K562 (cell line): ENCODE measurements around the gene DDRGK1. TPM values are rescaled to one million over a fixed set of nuclear protein-coding genes. Genes with fewer than 3 reads are reported as not detected.

Experiments used
- BHLHE40 ChIP-seq: IDR thresholded peaks from 2 replicates; pipeline ENCODE4 v1.6.1; 2011; ENCODE audit warnings: low read length, improper control_type of control experiment
- CREB1 ChIP-seq, 2 experiments: sonication (generic) in 1 of 2; formaldehyde crosslinking in 1 of 2; IDR thresholded peaks; 2 replicates each; pipeline versions ENCODE4 v1.6.1 to v1.8.0; 2012 to 2022; ENCODE audit warnings: inconsistent platforms in 1 of 2, mild to moderate bottlenecking in 1 of 2, missing genetic modification reagents in 1 of 2, moderate library complexity in 1 of 2
- FOXA3 ChIP-seq, 2 experiments: fragments of 450-650 bp in 1 of 2; sonication (generic) in 1 of 2; formaldehyde crosslinking; IDR thresholded peaks in 1 of 2; conservative IDR thresholded peaks in 1 of 2; 2 replicates each; pipeline versions ENCODE4 v1.4.0 to v1.8.0; 2020 to 2022; ENCODE audit warnings: mild to moderate bottlenecking in 2 of 2, missing genetic modification reagents in 1 of 2
- POU5F1 ChIP-seq: fragments of 150-350 bp; IDR thresholded peaks from 2 replicates; pipeline ENCODE4 v1.6.1; 2014; ENCODE audit warnings: borderline replicate concordance, low read length, low read depth, mild to moderate bottlenecking; ENCODE audit not compliant: partially characterized antibody
- RB1 ChIP-seq: fragments of 450-650 bp; IDR thresholded peaks from 2 replicates; pipeline ENCODE4 v1.6.1; 2017; ENCODE audit warnings: low read depth, mild to moderate bottlenecking
- SIN3A ChIP-seq, 2 experiments: fragments of 150-350 bp in 1 of 2; IDR thresholded peaks; 2 replicates each; pipeline ENCODE4 v1.6.1; 2011 to 2016; ENCODE audit warnings: borderline replicate concordance in 2 of 2, low read depth in 2 of 2, low read length in 2 of 2, mild to moderate bottlenecking in 2 of 2, moderate library complexity in 2 of 2; ENCODE audit not compliant: control insufficient read depth in 1 of 2
- SMARCA5 ChIP-seq: fragments of 450-650 bp; IDR thresholded peaks from 2 replicates; pipeline ENCODE4 v1.6.1; 2016
- SRSF7 ChIP-seq: fragments of 200-400 bp; formaldehyde crosslinking; optimal IDR thresholded peaks from 2 replicates; pipeline ENCODE3; 2017; ENCODE audit warnings: mild to moderate bottlenecking, low read depth, low read length
- TEAD1 ChIP-seq, 2 experiments: fragments of 450-650 bp in 1 of 2; sonication (generic) in 1 of 2; formaldehyde crosslinking; IDR thresholded peaks; 2 replicates each; pipeline versions ENCODE4 v1.4.0 to v1.8.0; 2020 to 2022; ENCODE audit warnings: mild to moderate bottlenecking in 2 of 2, missing genetic modification reagents in 1 of 2
- YY1 ChIP-seq, 3 experiments: IDR thresholded peaks; 2 replicates each; pipeline ENCODE4 v1.6.1; 2011; ENCODE audit warnings: low read length in 2 of 3, mild to moderate bottlenecking in 2 of 3, moderate library complexity in 2 of 3, borderline replicate concordance in 1 of 3, control low read depth in 1 of 3, low read depth in 1 of 3; ENCODE audit not compliant: insufficient read depth in 3 of 3, insufficient replicate concordance in 2 of 3, control insufficient read depth in 1 of 3, insufficient read length in 1 of 3; ENCODE audit errors: extremely low read depth in 1 of 3
- ZBTB17 ChIP-seq: fragments of 450-650 bp; formaldehyde crosslinking; IDR thresholded peaks from 2 replicates; pipeline ENCODE4 v1.4.0; 2020; ENCODE audit warnings: mild to moderate bottlenecking
- ZC3H4 ChIP-seq: sonication (generic); formaldehyde crosslinking; IDR thresholded peaks from 2 replicates; pipeline ENCODE4 v1.9.0; 2021; ENCODE audit warnings: missing genetic modification reagents, borderline replicate concordance
- polyA plus RNA-seq, 8 experiments: library from polyadenylated mRNA; depleted of rRNA in 4 of 8; stranded (reverse) in 5 of 8; unstranded in 3 of 8; fragments of >200 nt; fragmentation: Nextera tagmentation in 2 of 8; fragmentation: Illumina TruSeq in 1 of 8; extraction: Ambion mirVana in 2 of 8; extraction: Trizol in 1 of 8; gene quantifications; 2 replicates each; pipeline versions ENCODE4 v1.2.1 to v1.2.3, GENCODE V29; 2011 to 2014; ENCODE audit warnings: inconsistent platforms in 1 of 8, missing spikeins in 1 of 8
- total RNA-seq, 7 experiments: library from RNA; depleted of rRNA in 6 of 7; stranded (reverse); fragments of >200 nt in 6 of 7; fragmentation: Illumina TruSeq in 2 of 7; extraction: Trizol in 2 of 7; gene quantifications; 2 replicates each; pipeline versions ENCODE4 v1.2.1 to v1.2.3, GENCODE V29; 2011 to 2021; ENCODE audit warnings: low replicate concordance in 1 of 7
- TF ChIP-seq, protein P1 (sequence below): sonication (generic); formaldehyde crosslinking; IDR thresholded peaks from 2 replicates; pipeline ENCODE4 v1.8.0; 2022; ENCODE audit warnings: mild to moderate bottlenecking, missing genetic modification reagents
- TF ChIP-seq, protein P2 (sequence below): sonication (generic); formaldehyde crosslinking; IDR thresholded peaks from 2 replicates; pipeline ENCODE4 v1.8.0; 2023; ENCODE audit warnings: mild to moderate bottlenecking, missing genetic modification reagents
- TF ChIP-seq, protein P3 (sequence below): fragments of 250-450 bp; sonication (Bioruptor Pico); IDR thresholded peaks from 2 replicates; pipeline ENCODE4 v1.5.1; 2021; ENCODE audit warnings: mild to moderate bottlenecking

The DDRGK1 gene
- total and polyA plus RNA-seq, 9 of the 15 experiments (the other 6 are each of a cell fraction or from before 2014, with no cell fraction given), result 2.3 to 54.4 (median 29.1) TPM

DNA sequence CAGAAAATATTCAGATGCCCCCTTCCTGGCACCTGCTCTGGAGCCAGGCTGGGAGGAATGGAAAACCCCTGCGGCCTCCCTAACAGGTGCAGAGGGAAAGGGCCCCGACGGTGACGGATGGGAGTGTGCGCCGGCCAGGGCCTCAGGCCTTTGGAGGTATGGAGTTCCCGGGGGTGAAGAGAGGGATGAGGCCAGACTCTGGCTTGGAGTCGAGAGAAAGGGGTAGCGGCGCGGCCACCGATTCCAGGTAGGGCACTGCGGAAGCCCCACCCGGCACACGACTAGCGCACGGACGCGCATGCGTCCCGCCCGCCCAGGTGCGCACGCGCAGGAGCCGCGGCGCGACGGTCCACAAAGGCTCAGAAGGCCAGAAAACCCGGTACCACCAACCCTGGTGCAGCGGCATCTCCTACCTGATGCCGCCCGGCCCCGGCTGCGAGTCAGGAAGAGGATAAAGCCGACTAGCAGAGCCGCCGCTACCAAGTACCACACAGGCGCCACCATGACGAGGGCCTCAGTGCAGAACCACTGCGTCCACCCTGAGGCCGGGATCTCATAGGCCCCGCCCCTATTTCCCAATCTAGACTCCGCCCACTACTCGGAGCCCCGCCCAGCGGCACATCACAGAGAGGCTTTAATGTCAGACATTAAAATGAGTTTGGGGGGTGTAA, at the start of gene DDRGK1 (continued):
- TF ChIP-seq, protein P1, sequence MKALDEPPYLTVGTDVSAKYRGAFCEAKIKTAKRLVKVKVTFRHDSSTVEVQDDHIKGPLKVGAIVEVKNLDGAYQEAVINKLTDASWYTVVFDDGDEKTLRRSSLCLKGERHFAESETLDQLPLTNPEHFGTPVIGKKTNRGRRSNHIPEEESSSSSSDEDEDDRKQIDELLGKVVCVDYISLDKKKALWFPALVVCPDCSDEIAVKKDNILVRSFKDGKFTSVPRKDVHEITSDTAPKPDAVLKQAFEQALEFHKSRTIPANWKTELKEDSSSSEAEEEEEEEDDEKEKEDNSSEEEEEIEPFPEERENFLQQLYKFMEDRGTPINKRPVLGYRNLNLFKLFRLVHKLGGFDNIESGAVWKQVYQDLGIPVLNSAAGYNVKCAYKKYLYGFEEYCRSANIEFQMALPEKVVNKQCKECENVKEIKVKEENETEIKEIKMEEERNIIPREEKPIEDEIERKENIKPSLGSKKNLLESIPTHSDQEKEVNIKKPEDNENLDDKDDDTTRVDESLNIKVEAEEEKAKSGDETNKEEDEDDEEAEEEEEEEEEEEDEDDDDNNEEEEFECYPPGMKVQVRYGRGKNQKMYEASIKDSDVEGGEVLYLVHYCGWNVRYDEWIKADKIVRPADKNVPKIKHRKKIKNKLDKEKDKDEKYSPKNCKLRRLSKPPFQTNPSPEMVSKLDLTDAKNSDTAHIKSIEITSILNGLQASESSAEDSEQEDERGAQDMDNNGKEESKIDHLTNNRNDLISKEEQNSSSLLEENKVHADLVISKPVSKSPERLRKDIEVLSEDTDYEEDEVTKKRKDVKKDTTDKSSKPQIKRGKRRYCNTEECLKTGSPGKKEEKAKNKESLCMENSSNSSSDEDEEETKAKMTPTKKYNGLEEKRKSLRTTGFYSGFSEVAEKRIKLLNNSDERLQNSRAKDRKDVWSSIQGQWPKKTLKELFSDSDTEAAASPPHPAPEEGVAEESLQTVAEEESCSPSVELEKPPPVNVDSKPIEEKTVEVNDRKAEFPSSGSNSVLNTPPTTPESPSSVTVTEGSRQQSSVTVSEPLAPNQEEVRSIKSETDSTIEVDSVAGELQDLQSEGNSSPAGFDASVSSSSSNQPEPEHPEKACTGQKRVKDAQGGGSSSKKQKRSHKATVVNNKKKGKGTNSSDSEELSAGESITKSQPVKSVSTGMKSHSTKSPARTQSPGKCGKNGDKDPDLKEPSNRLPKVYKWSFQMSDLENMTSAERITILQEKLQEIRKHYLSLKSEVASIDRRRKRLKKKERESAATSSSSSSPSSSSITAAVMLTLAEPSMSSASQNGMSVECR (CRISPR knock-in tag), result 0 out of 2 replicates have a peak, but pooled peaks have one; percentile 63
- TF ChIP-seq BHLHE40 (peak; percentile 84), ZC3H4 (no peak; the same call in 1 of the 2 replicates), TEAD1 (CRISPR knock-in tag; IDR thresholded peaks at IDR 0.05) (peak in 1 of 2 experiments; percentile 61; a peak in 1 of 4 replicates), POU5F1 (peak; percentile 59), CREB1 (IDR thresholded peaks at IDR 0.05) (no peak; the same call in 1 of the 2 replicates), CREB1 (CRISPR knock-in tag; IDR thresholded peaks at IDR 0.05) (peak; percentile 55; the same call in 1 of the 2 replicates), ZBTB17 (no peak), SRSF7 (no peak), FOXA3 (CRISPR knock-in tag; conservative IDR thresholded peaks at IDR 0.05 in 1 of 2, IDR thresholded peaks at IDR 0.05 in 1 of 2) (0 out of 4 replicates have a peak, but pooled peaks of 1 of the 2 experiments have one; percentile 72), SIN3A (IDR thresholded peaks at IDR 0.05; ENCODE audit: borderline replicate concordance in 2 of 2, control insufficient read depth in 1 of 2, low read depth in 2 of 2, low read length in 2 of 2) (peak; percentile 36 to 40; a peak in 2 of 4 replicates), RB1 (peak; percentile 70; the same call in 1 of the 2 replicates), SMARCA5 (no peak), YY1 (IDR thresholded peaks at IDR 0.05; ENCODE audit: borderline replicate concordance in 1 of 3, control insufficient read depth in 1 of 3, extremely low read depth in 1 of 3, insufficient read depth in 3 of 3, insufficient read length in 1 of 3, insufficient replicate concordance in 2 of 3, low read depth in 1 of 3, low read length in 2 of 3) (peak in 2 of 3 experiments; percentile 24 to 63)
- TF ChIP-seq, protein P2, sequence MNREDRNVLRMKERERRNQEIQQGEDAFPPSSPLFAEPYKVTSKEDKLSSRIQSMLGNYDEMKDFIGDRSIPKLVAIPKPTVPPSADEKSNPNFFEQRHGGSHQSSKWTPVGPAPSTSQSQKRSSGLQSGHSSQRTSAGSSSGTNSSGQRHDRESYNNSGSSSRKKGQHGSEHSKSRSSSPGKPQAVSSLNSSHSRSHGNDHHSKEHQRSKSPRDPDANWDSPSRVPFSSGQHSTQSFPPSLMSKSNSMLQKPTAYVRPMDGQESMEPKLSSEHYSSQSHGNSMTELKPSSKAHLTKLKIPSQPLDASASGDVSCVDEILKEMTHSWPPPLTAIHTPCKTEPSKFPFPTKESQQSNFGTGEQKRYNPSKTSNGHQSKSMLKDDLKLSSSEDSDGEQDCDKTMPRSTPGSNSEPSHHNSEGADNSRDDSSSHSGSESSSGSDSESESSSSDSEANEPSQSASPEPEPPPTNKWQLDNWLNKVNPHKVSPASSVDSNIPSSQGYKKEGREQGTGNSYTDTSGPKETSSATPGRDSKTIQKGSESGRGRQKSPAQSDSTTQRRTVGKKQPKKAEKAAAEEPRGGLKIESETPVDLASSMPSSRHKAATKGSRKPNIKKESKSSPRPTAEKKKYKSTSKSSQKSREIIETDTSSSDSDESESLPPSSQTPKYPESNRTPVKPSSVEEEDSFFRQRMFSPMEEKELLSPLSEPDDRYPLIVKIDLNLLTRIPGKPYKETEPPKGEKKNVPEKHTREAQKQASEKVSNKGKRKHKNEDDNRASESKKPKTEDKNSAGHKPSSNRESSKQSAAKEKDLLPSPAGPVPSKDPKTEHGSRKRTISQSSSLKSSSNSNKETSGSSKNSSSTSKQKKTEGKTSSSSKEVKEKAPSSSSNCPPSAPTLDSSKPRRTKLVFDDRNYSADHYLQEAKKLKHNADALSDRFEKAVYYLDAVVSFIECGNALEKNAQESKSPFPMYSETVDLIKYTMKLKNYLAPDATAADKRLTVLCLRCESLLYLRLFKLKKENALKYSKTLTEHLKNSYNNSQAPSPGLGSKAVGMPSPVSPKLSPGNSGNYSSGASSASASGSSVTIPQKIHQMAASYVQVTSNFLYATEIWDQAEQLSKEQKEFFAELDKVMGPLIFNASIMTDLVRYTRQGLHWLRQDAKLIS (CRISPR knock-in tag), result 0 out of 2 replicates have a peak, but pooled peaks have one; percentile 2
- TF ChIP-seq, protein P3, sequence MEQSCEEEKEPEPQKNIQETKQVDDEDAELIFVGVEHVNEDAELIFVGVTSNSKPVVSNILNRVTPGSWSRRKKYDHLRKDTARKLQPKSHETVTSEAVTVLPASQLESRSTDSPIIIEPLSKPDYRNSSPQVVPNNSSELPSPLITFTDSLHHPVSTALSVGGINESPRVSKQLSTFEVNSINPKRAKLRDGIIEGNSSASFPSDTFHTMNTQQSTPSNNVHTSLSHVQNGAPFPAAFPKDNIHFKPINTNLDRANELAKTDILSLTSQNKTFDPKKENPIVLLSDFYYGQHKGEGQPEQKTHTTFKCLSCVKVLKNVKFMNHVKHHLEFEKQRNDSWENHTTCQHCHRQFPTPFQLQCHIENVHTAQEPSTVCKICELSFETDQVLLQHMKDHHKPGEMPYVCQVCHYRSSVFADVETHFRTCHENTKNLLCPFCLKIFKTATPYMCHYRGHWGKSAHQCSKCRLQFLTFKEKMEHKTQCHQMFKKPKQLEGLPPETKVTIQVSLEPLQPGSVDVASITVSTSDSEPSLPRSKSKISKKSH (CRISPR knock-in tag), result no peak
